Progenitor cell of endocrine pancreas (in vitro differentiated cells): ENCODE measurements around the gene RASEF. TPM values are rescaled to one million over a fixed set of nuclear protein-coding genes. Genes with fewer than 3 reads are reported as not detected.

ENCODE experiments used
- DNase-seq: peaks from one replicate; pipeline ENCODE4 v3.0.0; 2021; ENCODE audit warnings: low spot score; ENCODE audit not compliant: unreplicated experiment
- H3K27ac Mint-ChIP-seq: 2 replicates; pipeline ENCODE4 v1.8.0; 2021; ENCODE audit warnings: mild to moderate bottlenecking, moderate library complexity, mixed read lengths
- H3K27me3 Mint-ChIP-seq: 2 replicates; pipeline ENCODE4 v1.8.0; 2021; ENCODE audit warnings: mixed read lengths
- H3K36me3 Mint-ChIP-seq: 2 replicates; pipeline ENCODE4 v1.8.0; 2022; ENCODE audit warnings: mixed read lengths; ENCODE audit not compliant: insufficient read depth
- H3K4me1 Mint-ChIP-seq: 2 replicates; pipeline ENCODE4 v1.8.0; 2021; ENCODE audit warnings: low read depth, mixed read lengths
- H3K4me3 Mint-ChIP-seq: 2 replicates; pipeline ENCODE4 v1.8.0; 2021; ENCODE audit warnings: low read depth, mild to moderate bottlenecking, moderate library complexity, mixed read lengths
- H3K9me3 Mint-ChIP-seq: 2 replicates; pipeline ENCODE4 v1.8.0; 2021; ENCODE audit warnings: low read depth, mixed read lengths
- CTCF ChIP-seq: fragments of 200-600 bp; sonication (generic); IDR thresholded peaks from one replicate; pipeline ENCODE4 v1.5.0; 2021; ENCODE audit warnings: antibody characterized with exemption, mild to moderate bottlenecking; ENCODE audit not compliant: unreplicated experiment
- total RNA-seq: library from RNA; stranded (reverse); gene quantifications from 2 replicates; pipeline ENCODE4 v1.2.1, GENCODE V29; 2021

RASEF gene
- total RNA-seq, 1 donor from 2014 or later, result 13.1 TPM

GRCh38 chr9:83041771-83042170 lies 21.2 kb downstream of the RASEF start:
- Mint-ChIP-seq H3K27ac (peak overlapping the region; percentile 7), H3K27me3 (no peaks in the 10 kb centered on the region), H3K4me1 (peaks cover 21% of the 10 kb centered on the region), H3K4me3 (no peak overlapping the region), H3K36me3 (peaks cover 4% of the 10 kb centered on the region), H3K9me3 (peaks cover 7% of the 10 kb centered on the region)
- no peak for DNase-seq
- TF ChIP-seq CTCF, result no peak

GRCh38 chr9:83039303-83039702 lies 23.6 kb downstream of the RASEF start:
- H3K27ac Mint-ChIP-seq, result no peak overlapping the region
- peaks cover 21% of the 10 kb centered on the region for H3K4me1 Mint-ChIP-seq
- no peak overlapping the region for H3K4me3 Mint-ChIP-seq
- H3K9me3 Mint-ChIP-seq, result peaks cover 7% of the 10 kb centered on the region
- no peak for DNase-seq
- no peak for TF ChIP-seq CTCF
- H3K36me3 Mint-ChIP-seq, result peaks cover 4% of the 10 kb centered on the region
- no peaks in the 10 kb centered on the region for H3K27me3 Mint-ChIP-seq

GRCh38 chr9:83036043-83036442 lies 26.9 kb downstream of the RASEF start:
- H3K9me3 Mint-ChIP-seq, result peaks cover 10% of the 10 kb centered on the region
- no peak for TF ChIP-seq CTCF
- DNase-seq, result no peak

GRCh38 chr9:83035143-83035542 lies 27.8 kb downstream of the RASEF start:
- no peak for DNase-seq
- Mint-ChIP-seq H3K27ac (no peak overlapping the region), H3K4me1 (peaks cover 13% of the 10 kb centered on the region), H3K9me3 (peaks cover 15% of the 10 kb centered on the region), H3K4me3 (no peak overlapping the region), H3K27me3 (no peaks in the 10 kb centered on the region), H3K36me3 (peaks cover 7% of the 10 kb centered on the region)
- TF ChIP-seq CTCF, result no peak

More at GRCh38 chr9:83036043-83036442, 26.9 kb downstream of the RASEF start:
- H3K27me3 Mint-ChIP-seq, result no peaks in the 10 kb centered on the region
- no peak overlapping the region for H3K4me3 Mint-ChIP-seq
- H3K36me3 Mint-ChIP-seq, result peaks cover 4% of the 10 kb centered on the region
- H3K4me1 Mint-ChIP-seq, result peaks cover 13% of the 10 kb centered on the region
- no peak overlapping the region for H3K27ac Mint-ChIP-seq

GRCh38 chr9:83034587-83034986 lies 28.4 kb downstream of the RASEF start:
- H3K9me3 Mint-ChIP-seq, result peaks cover 15% of the 10 kb centered on the region
- TF ChIP-seq CTCF, result no peak
- H3K27me3 Mint-ChIP-seq, result no peaks in the 10 kb centered on the region
- no peak overlapping the region for H3K27ac Mint-ChIP-seq
- H3K4me1 Mint-ChIP-seq, result peaks cover 13% of the 10 kb centered on the region
- no peak for DNase-seq
- H3K36me3 Mint-ChIP-seq, result peaks cover 7% of the 10 kb centered on the region
- H3K4me3 Mint-ChIP-seq, result no peak overlapping the region
